22Rv1 (cell line): ENCODE measurements around the gene ZNF692.

ENCODE experiments used
- CTCF ChIP-seq: fragments of 450-650 bp; IDR thresholded peaks from 2 replicates; pipeline ENCODE4 v1.5.1; 2017; ENCODE audit warnings: mild to moderate bottlenecking
- ZFX ChIP-seq: fragments of 450-650 bp; IDR thresholded peaks from 2 replicates; pipeline ENCODE4 v1.6.1; 2017; ENCODE audit warnings: antibody characterized with exemption, borderline replicate concordance

GRCh38 chr1:248906753-248907661 lies 48.1 kb upstream of the ZNF692 start:
- TF ChIP-seq CTCF (no peak), ZFX (no peak)
